IMR-90 (cell line): ENCODE results near the gene WDR27. TPM values are rescaled to one million over a fixed set of nuclear protein-coding genes. Genes with fewer than 3 reads are reported as not detected.

Experiments
- ATAC-seq: fragments of 200-7000 bp; cut with Tn5 transposase; 2 replicates; pipeline ENCODE4 v1.9.1; 2020; ENCODE audit warnings: low read depth, mild to moderate bottlenecking, moderate library complexity
- BruUV-seq: library from RNA; stranded (reverse); fragments of 400-500 nt; replicated peaks from 2 replicates; lab custom pipeline; 2021; lab: Mats Ljungman, UMichigan
- CTCF ChIA-PET: fragments of 300-600 bp; formaldehyde crosslinking; extraction: SDS; loops from one replicate; lab custom pipeline; 2021; ENCODE audit warnings: antibody characterized with exemption; lab: Yijun Ruan, JAX
- POLR2A ChIA-PET: fragments of 300-600 bp; sonication (Branson Sonifier 250); formaldehyde crosslinking; loops from one replicate; lab custom pipeline; 2022; ENCODE audit warnings: antibody characterized with exemption; ENCODE audit not compliant: unreplicated experiment; lab: Charles Lee
- DNase-seq: peaks from one replicate; pipeline ENCODE4 v3.0.0; 2013
- H2AFZ ChIP-seq: replicated peaks from 2 replicates; pipeline ENCODE3; 2013; ENCODE audit warnings: low read length, mild to moderate bottlenecking; ENCODE audit not compliant: poor library complexity
- H2AK5ac ChIP-seq: 2 replicates; pipeline ENCODE4 v1.6.1; 2013; ENCODE audit warnings: low read depth, low read length, inconsistent platforms
- H2AK9ac ChIP-seq: replicated peaks from 2 replicates; pipeline ENCODE3; 2013; ENCODE audit warnings: mild to moderate bottlenecking, low read depth, low read length, moderate library complexity; ENCODE audit not compliant: poor library complexity
- H2BK120ac ChIP-seq: 2 replicates; pipeline ENCODE4 v1.6.1; 2013; ENCODE audit warnings: low read depth, low read length, inconsistent platforms
- H2BK15ac ChIP-seq: 3 replicates; pipeline ENCODE4 v1.6.1; 2013; ENCODE audit warnings: low read depth, low read length, inconsistent platforms
- H2BK20ac ChIP-seq: 2 replicates; pipeline ENCODE4 v1.6.1; 2013; ENCODE audit warnings: low read depth, mild to moderate bottlenecking, inconsistent platforms, low read length, moderate library complexity
- H2BK5ac ChIP-seq: 2 replicates; pipeline ENCODE4 v1.6.1; 2013; ENCODE audit warnings: mild to moderate bottlenecking, low read depth, low read length, inconsistent platforms; ENCODE audit not compliant: poor library complexity, severe bottlenecking
- H3K14ac ChIP-seq: replicated peaks from 2 replicates; pipeline ENCODE4 v1.6.1; 2013; ENCODE audit warnings: low read depth, low read length, inconsistent platforms
- H3K18ac ChIP-seq: 2 replicates; pipeline ENCODE4 v1.6.1; 2013; ENCODE audit warnings: low read depth, low read length, control low read depth
- H3K23ac ChIP-seq: 2 replicates; pipeline ENCODE4 v1.6.1; 2013; ENCODE audit warnings: low read depth, low read length, inconsistent platforms
- H3K27ac ChIP-seq: 2 replicates; pipeline ENCODE4 v1.5.1; 2013; ENCODE audit warnings: mild to moderate bottlenecking, control low read depth, low read length; ENCODE audit not compliant: insufficient read depth
- H3K27me3 ChIP-seq: 2 replicates; pipeline ENCODE4 v1.6.1; 2013; ENCODE audit warnings: low read length; ENCODE audit not compliant: control insufficient read depth, insufficient read depth
- H3K36me3 ChIP-seq: 2 replicates; pipeline ENCODE4 v1.6.1; 2013; ENCODE audit warnings: low read length, mixed read lengths; ENCODE audit not compliant: control insufficient read depth, insufficient read depth
- H3K4ac ChIP-seq: 2 replicates; pipeline ENCODE4 v1.6.1; 2013; ENCODE audit warnings: low read depth, low read length, inconsistent platforms
- H3K4me1 ChIP-seq: 2 replicates; pipeline ENCODE4 v1.6.1; 2013; ENCODE audit warnings: low read length, mixed read lengths; ENCODE audit not compliant: control insufficient read depth, insufficient read depth
- H3K4me2 ChIP-seq: 2 replicates; pipeline ENCODE4 v1.6.1; 2013; ENCODE audit warnings: low read depth, mild to moderate bottlenecking, control low read depth, low read length, moderate library complexity
- H3K4me3 ChIP-seq: 2 replicates; pipeline ENCODE4 v1.5.1; 2013; ENCODE audit warnings: low read depth, mild to moderate bottlenecking, control low read depth, low read length, moderate library complexity; ENCODE audit not compliant: insufficient read depth
- H3K56ac ChIP-seq: 2 replicates; pipeline ENCODE4 v1.6.1; 2013; ENCODE audit warnings: low read length, inconsistent platforms; ENCODE audit not compliant: insufficient read depth; ENCODE audit errors: extremely low read depth
- H3K79me1 ChIP-seq, 2 experiments: 2 replicates each; pipeline ENCODE4 v1.6.1; 2013; ENCODE audit warnings: low read length in 2 of 2, inconsistent platforms in 1 of 2, low read depth in 1 of 2
- H3K9ac ChIP-seq: 2 replicates; pipeline ENCODE4 v1.6.1; 2013; ENCODE audit warnings: low read depth, low read length, control low read depth
- H3K9me1 ChIP-seq: 2 replicates; pipeline ENCODE4 v1.6.1; 2013; ENCODE audit warnings: low read length, inconsistent platforms; ENCODE audit not compliant: insufficient read depth
- H3K9me3 ChIP-seq: 2 replicates; pipeline ENCODE4 v1.6.1; 2013; ENCODE audit warnings: low read length; ENCODE audit not compliant: control insufficient read depth, insufficient read depth
- H4K20me1 ChIP-seq: 2 replicates; pipeline ENCODE4 v1.6.1; 2013; ENCODE audit warnings: low read length, inconsistent platforms; ENCODE audit not compliant: insufficient read depth
- H4K5ac ChIP-seq: 2 replicates; pipeline ENCODE4 v1.6.1; 2013; ENCODE audit warnings: mild to moderate bottlenecking, low read depth, low read length, control low read depth
- H4K8ac ChIP-seq, 2 experiments: 2 replicates each; pipeline ENCODE4 v1.6.1; 2013; ENCODE audit warnings: low read depth in 2 of 2, low read length in 2 of 2, control low read depth in 1 of 2, inconsistent platforms in 1 of 2
- H4K91ac ChIP-seq: 2 replicates; pipeline ENCODE4 v1.6.1; 2013; ENCODE audit warnings: low read depth, low read length, inconsistent platforms; ENCODE audit not compliant: insufficient read depth
- BHLHE40 ChIP-seq: fragments of 150-350 bp; IDR thresholded peaks from 2 replicates; pipeline ENCODE4 v1.6.1; 2016; ENCODE audit warnings: mild to moderate bottlenecking, low read depth, low read length
- CEBPB ChIP-seq: IDR thresholded peaks from 2 replicates; pipeline ENCODE4 v1.6.1; 2012; ENCODE audit warnings: low read depth, low read length, improper control_type of control experiment
- FOS ChIP-seq: fragments of 150-350 bp; IDR thresholded peaks from 2 replicates; pipeline ENCODE4 v1.6.1; 2016; ENCODE audit warnings: low read depth, low read length
- MAFK ChIP-seq: IDR thresholded peaks from 2 replicates; pipeline ENCODE4 v1.6.1; 2012; ENCODE audit warnings: low read depth, low read length, improper control_type of control experiment
- MAZ ChIP-seq: IDR thresholded peaks from 2 replicates; pipeline ENCODE4 v1.6.1; 2012; ENCODE audit warnings: low read depth, mild to moderate bottlenecking, low read length, improper control_type of control experiment, moderate library complexity, borderline replicate concordance
- MXI1 ChIP-seq: IDR thresholded peaks from 2 replicates; pipeline ENCODE4 v1.6.1; 2012; ENCODE audit warnings: low read depth, mild to moderate bottlenecking, low read length, moderate library complexity, borderline replicate concordance
- NFE2L2 ChIP-seq: fragments of 150-350 bp; IDR thresholded peaks from 2 replicates; pipeline ENCODE4 v1.6.1; 2016; ENCODE audit warnings: low read depth, mild to moderate bottlenecking, low read length
- POLR2A ChIP-seq: IDR thresholded peaks from 2 replicates; pipeline ENCODE4 v1.6.1; 2012; ENCODE audit warnings: mild to moderate bottlenecking, low read depth, low read length
- RAD21 ChIP-seq: IDR thresholded peaks from 2 replicates; pipeline ENCODE4 v1.6.1; 2012; ENCODE audit warnings: low read length, improper control_type of control experiment
- RCOR1 ChIP-seq: IDR thresholded peaks from 2 replicates; pipeline ENCODE4 v1.6.1; 2012; ENCODE audit warnings: mild to moderate bottlenecking, low read length, improper control_type of control experiment; ENCODE audit not compliant: insufficient replicate concordance
- RFX5 ChIP-seq: IDR thresholded peaks from 2 replicates; pipeline ENCODE4 v1.8.0; 2012; ENCODE audit warnings: low read depth, mild to moderate bottlenecking, low read length, moderate library complexity
- SMC3 ChIP-seq: fragments of 150-350 bp; IDR thresholded peaks from 2 replicates; pipeline ENCODE4 v1.6.1; 2016; ENCODE audit warnings: low read depth, mild to moderate bottlenecking, antibody characterized with exemption, low read length, moderate library complexity
- WGBS, 2 experiments: methylation state at CpG; one replicate each; pipeline versions ENCODE4 v1.1.5 to v1.1.7; 2013; ENCODE audit warnings: missing lambda C conversion rate in 2 of 2; ENCODE audit not compliant: insufficient read length in 1 of 2; ENCODE audit errors: extremely low coverage in 2 of 2; 5-methylcytosine and 5-hydroxymethylcytosine counted together
- dilution Hi-C: fragments of 300-500 bp; cut with HindIII; formaldehyde crosslinking; loops from one replicate; pipeline ENCODE4 v1.14.3; 2018; ENCODE audit warnings: low sequenced_read_pairs; ENCODE audit not compliant: unreplicated experiment
- in situ Hi-C: fragments of 300-500 bp; cut with MboI; formaldehyde crosslinking; loops from 3 replicates; pipeline ENCODE4 v1.14.3; 2019; ENCODE audit warnings: low sequenced_read_pairs, inconsistent platforms, mixed read lengths
- intact Hi-C: fragments of 100-400 bp; cut with micrococcal nuclease; formaldehyde crosslinking; loops from 2 replicates; pipeline ENCODE4 v1.10.0; 2022
- polyA plus RNA-seq, 3 experiments: library from polyadenylated mRNA; depleted of rRNA; stranded (reverse); fragments of >200 nt; gene quantifications; 2 replicates each; pipeline ENCODE4 v1.2.3, GENCODE V29; 2012; ENCODE audit warnings: low replicate concordance in 1 of 3
- total RNA-seq: library from RNA; depleted of rRNA; stranded (reverse); fragments of >200 nt; gene quantifications from 2 replicates; pipeline ENCODE4 v1.2.3, GENCODE V29; 2012
- TF ChIP-seq, protein P1 (sequence below): fragments of 150-350 bp; IDR thresholded peaks from 2 replicates; pipeline ENCODE4 v1.6.1; 2017; ENCODE audit warnings: mild to moderate bottlenecking, antibody characterized with exemption, low read length, low read depth
- TF ChIP-seq, protein P2 (sequence below): conservative IDR thresholded peaks from 2 replicates; pipeline ENCODE4 v1.5.1; 2012; ENCODE audit warnings: mild to moderate bottlenecking, low read depth, low read length, improper control_type of control experiment

WDR27 gene
- total and polyA plus RNA-seq, 2 of the 4 experiments (the other 2 are of a cell fraction), result 7.0 to 18.5 TPM

- Histone ChIP-seq H3K18ac (no peak overlapping the region), H3K9me3 (no peaks in the 10 kb centered on the region), H3K4me2 (no peak overlapping the region), H2BK20ac (no peak overlapping the region), H2BK120ac (no peak overlapping the region), H3K27me3 (no peaks in the 10 kb centered on the region), H2AFZ (no peak overlapping the region), H4K8ac (no peak overlapping the region), H2BK15ac (no peak overlapping the region), H4K91ac (no peak overlapping the region), H4K5ac (no peak overlapping the region), H3K36me3 (peaks cover 1% of the 10 kb centered on the region), H3K9ac (no peak overlapping the region), H2BK5ac (no peak overlapping the region), H3K4ac (no peak overlapping the region), H3K79me1 (no peaks in the 10 kb centered on the region), H3K4me3 (no peak overlapping the region), H3K56ac (no peak overlapping the region), H2AK5ac (no peak overlapping the region), H3K14ac (no peak overlapping the region), H3K23ac (no peak overlapping the region), H3K27ac (no peak overlapping the region), H4K20me1 (no peaks in the 10 kb centered on the region; the same call in 1 of the 2 replicates), H2AK9ac (no peak overlapping the region), H3K4me1 (peaks cover 5% of the 10 kb centered on the region), H3K9me1 (peaks cover 3% of the 10 kb centered on the region; the same call in 1 of the 2 replicates)
- BruUV-seq, result no TSS peak
- ChIA-PET CTCF (no interaction called here), POLR2A (no interaction called here)
- TF ChIP-seq POLR2A, result no peak
- TF ChIP-seq MXI1, result no peak
- TF ChIP-seq RAD21, result no peak
- TF ChIP-seq, protein P1, sequence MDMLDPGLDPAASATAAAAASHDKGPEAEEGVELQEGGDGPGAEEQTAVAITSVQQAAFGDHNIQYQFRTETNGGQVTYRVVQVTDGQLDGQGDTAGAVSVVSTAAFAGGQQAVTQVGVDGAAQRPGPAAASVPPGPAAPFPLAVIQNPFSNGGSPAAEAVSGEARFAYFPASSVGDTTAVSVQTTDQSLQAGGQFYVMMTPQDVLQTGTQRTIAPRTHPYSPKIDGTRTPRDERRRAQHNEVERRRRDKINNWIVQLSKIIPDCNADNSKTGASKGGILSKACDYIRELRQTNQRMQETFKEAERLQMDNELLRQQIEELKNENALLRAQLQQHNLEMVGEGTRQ, result no peak
- no peak for TF ChIP-seq MAZ
- TF ChIP-seq BHLHE40, result no peak
- TF ChIP-seq RCOR1, result no peak
- TF ChIP-seq MAFK, result no peak
- TF ChIP-seq SMC3, result no peak
- no peak for TF ChIP-seq FOS
- TF ChIP-seq NFE2L2, result no peak
- TF ChIP-seq CEBPB, result no peak
- no peak for TF ChIP-seq RFX5
- TF ChIP-seq, protein P2, sequence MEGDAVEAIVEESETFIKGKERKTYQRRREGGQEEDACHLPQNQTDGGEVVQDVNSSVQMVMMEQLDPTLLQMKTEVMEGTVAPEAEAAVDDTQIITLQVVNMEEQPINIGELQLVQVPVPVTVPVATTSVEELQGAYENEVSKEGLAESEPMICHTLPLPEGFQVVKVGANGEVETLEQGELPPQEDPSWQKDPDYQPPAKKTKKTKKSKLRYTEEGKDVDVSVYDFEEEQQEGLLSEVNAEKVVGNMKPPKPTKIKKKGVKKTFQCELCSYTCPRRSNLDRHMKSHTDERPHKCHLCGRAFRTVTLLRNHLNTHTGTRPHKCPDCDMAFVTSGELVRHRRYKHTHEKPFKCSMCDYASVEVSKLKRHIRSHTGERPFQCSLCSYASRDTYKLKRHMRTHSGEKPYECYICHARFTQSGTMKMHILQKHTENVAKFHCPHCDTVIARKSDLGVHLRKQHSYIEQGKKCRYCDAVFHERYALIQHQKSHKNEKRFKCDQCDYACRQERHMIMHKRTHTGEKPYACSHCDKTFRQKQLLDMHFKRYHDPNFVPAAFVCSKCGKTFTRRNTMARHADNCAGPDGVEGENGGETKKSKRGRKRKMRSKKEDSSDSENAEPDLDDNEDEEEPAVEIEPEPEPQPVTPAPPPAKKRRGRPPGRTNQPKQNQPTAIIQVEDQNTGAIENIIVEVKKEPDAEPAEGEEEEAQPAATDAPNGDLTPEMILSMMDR, result no peak
- WGBS, 2 experiments, result 90% methylated on average over 2 of the region's 13 CpGs; no CpG with 5 or more reads in 1 of the 2 experiments
- in situ Hi-C loops (no loop called here), intact Hi-C loops (no loop called here), dilution Hi-C loops (no loop called here)
- ATAC-seq (no peak), DNase-seq (no peak)
These were observed 127.4 kb downstream of the WDR27 start for GRCh38 chr6:169574420-169574819.
